SHP77 (cell line): Measurements from ENCODE around the gene GATB.

ENCODE experiments used
- DNase-seq, 2 experiments: peaks; one replicate each; lab custom pipeline; 2025; lab: John Stamatoyannopoulos, UW

GATB gene

DNA sequence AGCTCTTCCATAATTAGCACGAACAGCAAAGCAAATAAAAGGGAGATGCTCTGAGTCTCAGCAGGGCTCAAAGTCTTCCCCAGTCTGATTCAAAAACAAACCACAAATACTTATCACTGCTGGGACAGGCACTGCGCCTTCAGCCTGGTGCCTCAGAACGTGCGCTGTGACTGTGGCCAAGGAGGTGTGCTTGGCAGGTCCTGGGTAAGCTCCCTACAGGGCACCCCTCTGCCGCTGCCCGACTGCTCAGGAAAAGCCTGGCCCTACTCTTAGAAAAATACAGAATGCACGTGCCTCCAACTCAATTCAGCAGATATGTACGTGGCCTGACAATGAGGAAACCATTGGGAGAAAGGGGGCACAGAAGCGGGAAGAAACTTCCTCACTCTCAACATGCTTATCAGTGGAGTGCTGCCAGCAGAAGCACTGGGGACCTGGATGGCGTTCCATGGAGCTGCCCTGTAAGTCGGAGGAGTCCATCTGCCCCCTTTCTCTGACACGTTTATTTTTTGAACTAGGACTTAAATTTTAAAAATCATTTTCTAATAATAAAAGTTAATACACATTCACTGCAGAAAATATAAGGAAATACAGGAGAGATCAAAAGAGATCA lies 86.8 kb downstream of the GATB start:
- DNase-seq, result no peak

DNA sequence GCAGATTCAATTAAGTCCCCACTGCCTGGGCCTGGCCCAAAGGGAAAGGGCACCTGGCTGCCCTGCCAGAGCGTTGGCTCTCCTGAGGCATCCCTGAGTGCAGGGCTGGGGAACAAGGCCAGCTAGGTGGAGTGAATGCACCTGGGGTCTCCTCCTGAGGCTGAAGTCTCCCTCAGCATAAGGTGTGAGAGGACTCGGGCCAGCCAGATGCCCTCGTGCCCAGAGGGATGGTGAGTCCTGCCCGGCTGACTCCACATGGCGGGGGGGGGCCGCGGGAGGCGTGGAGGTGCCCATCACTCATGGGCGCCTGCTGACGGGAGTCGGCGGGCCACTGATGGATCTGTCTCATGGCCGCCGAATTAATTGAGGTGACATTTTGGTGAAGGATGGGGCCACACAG lies 87.8 kb downstream of the GATB start:
- no peak for DNase-seq

DNA sequence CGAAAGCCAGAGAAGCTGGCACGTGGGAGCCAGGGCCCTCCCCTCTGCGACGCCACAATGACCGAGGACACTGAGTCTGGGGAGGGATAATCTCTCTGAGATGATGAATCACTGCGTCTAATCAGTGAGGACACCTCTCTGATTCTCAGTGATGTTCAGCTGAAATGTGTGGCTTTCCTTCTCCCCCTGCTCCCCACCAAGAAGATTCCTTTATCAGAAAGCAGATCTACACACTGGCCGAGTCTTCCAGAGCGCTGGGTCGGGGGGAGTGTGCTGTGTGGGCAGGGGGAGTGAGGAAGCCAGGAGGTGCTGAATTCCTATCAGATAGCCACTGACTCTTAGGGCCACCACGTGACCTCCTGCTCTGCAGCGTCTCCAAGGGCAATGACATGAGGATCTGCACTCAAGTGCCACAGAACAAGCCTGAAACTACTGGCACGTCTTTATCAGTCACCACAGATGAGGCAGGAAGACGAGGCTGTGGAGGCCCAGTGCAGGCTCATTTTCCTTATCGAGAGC lies 89.2 kb downstream of the GATB start:
- DNase-seq, result no peak

DNA sequence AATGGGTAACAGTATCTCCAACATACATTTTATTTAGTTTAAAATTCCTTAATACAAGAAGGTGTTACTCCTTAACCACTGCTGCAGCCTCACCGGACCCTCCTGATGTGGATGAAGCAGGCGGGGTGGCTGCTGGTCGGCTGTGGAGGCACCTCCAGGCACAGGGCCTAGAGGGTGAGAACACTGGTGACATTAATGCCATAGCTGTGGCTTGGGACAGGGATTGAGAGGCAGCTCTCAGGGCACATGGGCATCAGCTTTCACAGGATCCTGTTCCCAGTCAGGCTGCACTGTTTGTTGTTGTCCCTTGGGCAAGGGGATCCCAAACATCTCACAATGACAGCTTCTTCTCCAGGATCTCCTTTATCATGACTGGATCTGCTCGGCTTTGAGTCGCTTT lies 90.0 kb downstream of the GATB start:
- no peak for DNase-seq

DNA sequence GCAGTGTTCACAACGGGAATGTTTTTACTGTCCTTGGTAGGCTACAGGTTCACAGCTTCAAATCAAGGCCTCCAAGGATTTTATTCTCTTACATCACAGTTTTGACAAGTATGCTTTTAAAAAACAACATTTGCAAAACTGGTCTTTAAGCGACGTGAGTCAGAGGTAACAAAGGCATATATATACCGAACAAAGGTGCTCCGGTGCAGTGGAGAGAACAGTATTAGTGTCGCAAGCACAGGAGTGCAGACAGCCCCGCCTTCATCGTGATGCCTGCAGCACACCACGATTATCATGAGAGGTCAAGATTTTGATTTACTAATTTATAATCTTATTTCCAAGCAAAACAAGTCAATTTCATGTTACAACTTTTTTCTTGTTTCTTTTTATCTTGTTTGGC lies 90.8 kb downstream of the GATB start:
- DNase-seq, result no peak

DNA sequence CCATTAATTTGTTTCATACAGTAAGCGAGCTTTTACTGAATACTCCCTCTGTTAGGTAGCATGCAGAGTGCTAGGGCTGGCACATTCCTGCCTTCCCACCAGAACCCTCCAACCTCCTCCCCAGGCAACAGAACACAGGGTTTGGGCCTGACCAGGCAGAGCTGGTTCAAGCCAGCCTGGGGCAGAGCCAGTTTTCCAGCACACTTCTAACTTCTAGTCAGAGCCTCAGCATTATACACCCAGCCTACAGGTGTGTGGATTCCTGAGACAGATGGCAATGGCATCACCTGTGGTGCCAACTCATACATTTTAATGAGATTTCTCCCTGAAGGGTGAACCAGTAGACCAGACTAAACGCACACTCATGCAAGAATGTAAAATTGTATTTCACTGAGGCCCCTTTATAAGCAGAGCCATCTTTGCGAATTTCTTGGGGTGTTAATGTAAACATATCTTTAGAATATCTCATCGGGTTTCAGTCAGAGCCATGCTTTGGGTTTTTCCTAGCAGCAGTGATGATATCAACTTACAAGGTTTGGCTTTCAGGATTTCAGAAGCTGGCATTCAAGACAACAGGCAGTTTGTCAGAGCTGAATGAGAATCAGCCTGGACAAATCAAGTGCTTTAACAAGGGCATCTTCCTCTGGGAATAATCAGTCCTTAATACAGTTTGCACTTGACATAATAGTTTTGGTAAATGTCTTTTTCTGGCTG lies 92.0 kb downstream of the GATB start:
- DNase-seq, result no peak

DNA sequence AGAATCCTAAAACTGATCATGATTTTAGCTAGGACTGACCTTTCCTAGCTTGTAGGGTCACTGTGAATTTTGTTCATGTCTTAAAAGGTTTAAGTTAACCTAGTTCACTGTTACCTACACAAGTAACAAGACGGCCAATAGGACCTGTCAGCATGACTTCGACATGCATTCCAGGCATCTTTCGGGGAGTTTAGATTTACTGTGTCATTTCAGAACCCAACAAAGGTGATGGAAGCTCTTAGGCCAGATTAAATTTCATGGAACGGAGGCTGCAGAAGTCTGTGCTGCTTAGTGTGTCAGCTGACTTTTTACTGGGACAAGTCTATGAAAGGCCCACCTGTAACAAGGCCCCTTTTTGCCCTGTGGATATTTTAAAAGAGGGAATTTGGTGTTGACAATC lies 93.1 kb downstream of the GATB start:
- no peak for DNase-seq

DNA sequence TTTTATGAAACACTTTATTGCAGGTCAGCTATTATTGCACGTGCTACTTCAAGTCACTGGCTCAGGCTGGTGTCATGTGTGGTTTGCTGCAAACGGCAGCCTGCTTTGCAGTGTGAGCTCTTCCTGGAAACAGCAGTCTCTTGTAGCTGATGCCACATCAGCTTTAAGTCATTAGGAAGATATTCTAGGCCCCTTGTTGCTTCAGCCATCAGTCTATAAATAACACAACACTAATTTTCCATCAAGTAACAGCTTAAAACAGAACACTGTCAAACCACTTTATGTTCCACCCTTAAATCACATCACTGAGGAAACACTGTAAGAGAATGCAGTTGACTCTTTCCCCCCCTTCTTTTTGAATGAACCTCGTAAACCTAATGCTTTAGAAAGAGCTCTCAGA lies 93.8 kb downstream of the GATB start:
- DNase-seq, result no peak

DNA sequence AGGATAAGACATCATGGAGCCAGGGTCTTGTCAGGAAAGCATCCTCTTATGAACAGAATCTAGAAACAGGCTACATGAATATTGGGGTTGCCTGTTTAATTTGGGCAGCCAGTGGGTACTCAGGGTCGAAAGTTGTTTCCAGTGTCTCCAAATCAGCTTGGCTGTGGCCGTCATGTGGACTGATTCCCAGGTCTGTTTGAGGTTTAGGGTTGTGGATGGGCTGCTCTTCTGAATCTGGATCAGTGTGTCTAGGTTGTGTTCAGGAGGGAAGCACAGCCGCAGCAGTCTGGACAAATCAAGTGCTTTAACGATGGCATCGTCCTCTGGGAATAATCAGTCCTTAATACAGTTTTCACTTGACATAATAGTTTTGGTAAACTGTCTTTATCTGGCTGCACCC lies 94.3 kb downstream of the GATB start:
- DNase-seq, result no peak

DNA sequence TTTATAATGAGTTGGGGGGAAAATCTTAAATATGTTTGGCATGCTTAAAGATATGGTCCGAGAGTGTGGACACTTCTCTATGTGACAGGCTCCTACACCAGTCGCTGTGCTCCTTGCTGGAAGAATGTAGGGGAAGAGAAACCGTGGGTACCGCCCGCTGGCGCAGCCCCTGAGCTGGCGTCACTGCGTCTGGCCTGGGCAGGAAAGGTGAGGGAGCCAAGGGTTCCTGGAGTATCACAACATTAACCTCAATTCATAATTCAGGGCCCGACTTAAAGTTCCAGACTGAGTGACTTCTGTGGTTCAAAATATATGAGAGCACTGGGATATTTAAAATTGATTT lies 95.1 kb downstream of the GATB start:
- no peak for DNase-seq

DNA sequence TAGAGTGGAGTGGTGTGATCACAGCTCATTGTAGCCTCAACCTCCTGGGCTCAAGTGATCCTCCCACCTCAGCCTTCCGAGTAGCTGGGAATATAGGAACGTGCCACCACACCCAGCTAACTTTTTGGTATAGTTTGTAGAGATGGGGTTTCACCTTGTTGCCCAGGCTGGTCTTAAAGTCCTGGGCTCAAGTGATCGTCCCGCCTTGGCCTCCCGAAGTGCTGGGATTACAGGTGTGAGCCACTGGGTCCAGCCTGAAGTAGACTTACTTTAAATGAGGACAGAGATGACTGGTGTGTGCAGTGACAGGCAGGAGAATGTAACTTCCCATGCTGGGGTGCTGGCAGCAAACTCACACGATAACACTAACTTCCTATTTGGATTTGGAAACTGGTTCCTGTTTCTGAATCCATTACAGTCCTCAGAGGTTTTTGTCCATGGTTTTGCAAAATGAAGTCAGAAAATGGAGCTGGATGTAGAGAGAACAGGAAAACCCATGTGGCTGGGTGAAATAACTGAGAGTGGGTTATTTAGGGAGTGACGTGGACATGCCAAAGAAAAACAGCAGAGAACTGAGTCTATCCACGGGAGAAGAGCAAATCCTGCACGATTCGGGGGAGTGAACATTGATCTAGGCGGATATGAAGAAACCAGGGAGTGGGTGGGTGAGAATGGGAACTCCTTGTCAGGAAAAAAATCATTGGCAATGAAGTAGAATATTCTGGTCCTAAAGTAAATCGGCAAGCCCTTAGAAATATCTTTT lies 95.6 kb downstream of the GATB start:
- DNase-seq, result no peak

DNA sequence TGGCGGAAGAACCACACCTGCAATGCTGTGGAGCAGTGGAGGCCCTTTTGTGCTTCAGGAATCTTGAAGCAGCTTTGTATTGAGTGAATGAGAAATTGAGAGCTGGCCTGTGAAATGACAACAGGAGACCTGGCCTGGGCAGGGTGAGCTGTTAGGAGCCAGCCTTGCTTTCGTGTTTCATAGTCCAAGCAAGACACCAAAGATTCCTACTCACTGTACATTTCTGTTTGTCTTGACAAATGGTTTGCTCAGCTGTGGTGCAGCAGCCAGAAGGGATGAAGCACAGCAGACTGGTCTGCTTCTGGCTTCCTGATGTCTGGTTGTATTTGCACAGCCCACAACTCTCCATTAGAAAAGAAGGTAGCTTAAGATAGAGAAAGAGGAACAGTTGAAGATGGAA lies 96.5 kb downstream of the GATB start:
- DNase-seq, result no peak

DNA sequence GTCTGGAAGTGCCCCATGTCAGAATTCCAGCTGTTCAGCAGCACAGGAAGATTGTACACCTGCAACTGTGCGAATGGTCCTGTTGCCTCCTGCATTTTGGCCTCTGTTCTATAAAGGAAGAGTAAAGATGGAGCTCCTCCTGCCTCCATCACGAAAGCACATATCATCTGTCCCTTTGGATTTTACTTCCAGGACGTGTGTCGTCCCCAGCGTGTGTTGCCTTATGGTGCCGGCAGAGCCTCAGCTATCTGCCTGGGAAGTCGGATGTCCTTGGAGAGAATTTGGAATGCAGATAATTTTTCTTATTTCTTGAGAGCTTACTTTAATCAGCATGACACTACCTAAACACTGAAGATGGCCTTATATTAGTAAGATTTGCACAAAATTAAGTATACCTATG lies 97.7 kb downstream of the GATB start:
- DNase-seq, result no peak

DNA sequence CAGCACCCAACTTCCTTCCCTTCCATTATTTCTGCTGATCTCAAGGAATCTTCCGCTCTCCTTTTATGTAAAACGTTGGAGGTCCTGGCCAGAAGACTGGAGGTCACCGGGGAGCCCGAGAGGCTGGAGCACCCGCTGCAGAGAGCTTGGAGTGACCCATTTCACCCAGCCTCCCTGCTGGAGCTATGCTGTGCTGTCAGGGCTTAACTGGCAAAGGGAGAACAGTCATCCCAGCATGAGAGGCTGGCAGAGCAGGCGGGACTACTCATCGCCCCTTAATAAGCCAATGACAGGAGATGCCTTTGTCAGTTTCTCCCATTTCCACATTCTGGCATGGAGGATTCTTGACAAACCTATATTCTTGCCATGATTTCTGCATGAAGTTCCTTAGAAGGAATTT lies 98.9 kb downstream of the GATB start:
- no peak for DNase-seq

DNA sequence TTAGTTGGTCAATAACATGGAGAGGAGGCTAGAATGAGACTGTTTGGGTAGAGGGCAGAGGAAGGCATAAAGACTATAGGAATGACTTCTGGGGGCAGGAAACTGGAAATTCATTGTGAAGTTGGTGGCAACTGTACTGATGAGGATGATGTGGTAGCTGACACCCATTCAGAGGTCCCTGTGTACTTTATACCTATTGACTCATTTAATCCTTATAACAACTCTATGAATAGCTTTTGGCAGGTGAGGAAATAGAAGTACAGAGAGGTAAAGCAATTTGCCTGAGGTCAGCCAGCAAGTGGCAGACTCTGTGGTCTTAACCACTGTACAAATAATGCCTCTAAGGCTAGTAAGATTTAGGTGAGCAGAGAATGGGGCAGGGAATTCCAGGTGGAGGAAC lies 100.1 kb downstream of the GATB start:
- no peak for DNase-seq

DNA sequence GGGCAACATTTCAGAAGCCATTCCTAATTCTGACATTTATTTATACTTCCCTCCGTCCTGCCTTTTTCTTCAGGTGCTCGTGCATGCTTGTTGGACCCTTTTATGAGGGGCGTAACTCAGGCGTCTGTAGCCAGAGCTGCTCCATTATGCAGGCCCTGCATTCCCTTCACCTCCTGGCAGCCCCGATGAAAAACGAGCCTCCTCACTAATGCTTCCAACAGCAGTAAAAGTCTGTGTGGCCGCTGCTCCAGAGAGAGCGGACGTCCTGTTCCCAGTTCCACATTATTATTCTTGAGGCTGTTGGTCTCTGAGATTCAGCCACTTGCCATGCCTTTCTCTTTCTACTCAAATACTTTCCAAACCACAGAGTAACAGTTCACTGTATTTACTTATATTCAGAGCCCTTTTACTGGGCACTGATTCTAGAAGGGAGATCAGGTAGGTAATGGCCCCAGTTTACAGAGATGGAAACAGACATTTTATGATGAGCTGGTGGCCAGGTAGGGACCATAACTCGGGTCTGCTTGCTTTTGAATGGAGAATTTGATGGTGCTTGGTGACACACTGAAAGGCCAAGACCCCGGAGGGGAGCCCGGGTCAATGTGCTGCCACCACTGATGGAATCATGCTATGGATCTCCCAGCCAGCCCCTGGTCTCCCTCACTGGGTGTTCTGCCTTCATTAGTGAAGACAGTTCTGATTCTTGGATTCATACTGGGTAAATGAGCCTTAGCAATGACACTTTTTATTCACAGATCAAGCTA lies 101.0 kb downstream of the GATB start:
- no peak for DNase-seq

DNA sequence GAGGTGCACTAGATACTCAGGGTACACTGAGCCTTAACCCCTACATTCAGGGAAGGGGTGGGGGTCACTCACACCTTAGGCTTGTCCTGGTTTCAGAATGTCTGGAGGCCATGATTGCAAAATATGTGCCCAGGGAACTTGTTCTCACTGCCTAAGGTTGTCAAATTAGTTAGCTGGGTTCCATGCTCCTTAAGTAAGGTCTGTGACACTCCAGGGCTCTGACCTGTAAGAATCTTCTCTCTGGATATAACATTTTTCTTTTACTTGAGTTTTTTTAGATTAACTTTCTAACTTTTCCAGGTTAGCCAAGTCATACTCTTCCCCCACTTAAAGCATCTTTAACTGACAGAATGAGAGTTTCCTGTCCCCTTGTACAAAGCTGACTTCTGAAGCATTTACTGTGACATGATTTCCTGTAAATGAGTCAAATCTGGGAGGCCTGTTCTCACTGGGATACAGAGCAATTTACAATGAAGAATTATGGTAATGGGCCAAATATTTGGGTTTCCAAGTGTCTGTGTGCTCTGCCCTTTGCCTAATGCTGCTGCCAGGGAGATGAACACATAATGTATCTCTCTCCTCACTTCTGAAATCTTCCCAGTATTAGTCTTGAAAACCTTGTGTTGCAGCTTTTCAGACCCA lies 101.7 kb downstream of the GATB start:
- no peak for DNase-seq

DNA sequence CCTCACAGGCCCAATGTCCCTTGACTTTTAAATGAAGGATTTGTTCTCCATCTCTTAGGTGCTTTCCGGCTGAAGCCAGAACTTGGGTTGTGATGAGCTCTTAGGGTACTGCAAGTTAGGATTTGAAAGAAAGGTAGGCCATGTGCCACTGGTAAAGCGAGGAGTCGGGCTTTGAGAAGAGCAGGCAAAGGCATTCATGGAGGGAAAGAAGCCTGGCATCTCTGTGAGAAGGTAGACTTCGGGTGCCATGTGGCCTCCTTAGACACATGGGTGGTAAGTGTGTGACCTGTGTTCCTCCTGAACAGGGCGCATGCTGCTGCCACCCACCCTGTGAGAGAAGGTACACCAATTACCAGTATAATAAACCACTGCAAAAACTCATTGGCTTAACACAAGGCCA lies 102.9 kb downstream of the GATB start:
- DNase-seq, result no peak

DNA sequence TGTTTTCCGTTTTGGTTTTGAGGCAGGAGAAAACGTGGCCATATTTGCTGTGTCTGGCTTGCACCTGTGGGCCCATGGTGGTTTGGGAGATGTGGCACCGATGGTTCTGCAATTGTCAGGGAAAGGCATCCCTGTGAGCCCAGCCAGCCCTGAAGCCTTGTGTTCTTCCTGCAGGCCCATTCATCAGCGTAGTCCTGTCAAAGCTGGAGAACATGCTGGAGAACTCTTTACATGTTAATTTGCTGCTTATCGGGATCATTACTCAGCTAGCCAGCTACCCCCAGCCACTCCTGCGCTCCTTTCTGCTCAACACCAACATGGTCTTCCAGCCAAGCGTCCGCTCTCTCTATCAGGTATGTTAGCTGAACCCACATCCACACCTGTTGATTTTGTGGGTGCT lies 104.7 kb downstream of the GATB start:
- DNase-seq, result no peak

DNA sequence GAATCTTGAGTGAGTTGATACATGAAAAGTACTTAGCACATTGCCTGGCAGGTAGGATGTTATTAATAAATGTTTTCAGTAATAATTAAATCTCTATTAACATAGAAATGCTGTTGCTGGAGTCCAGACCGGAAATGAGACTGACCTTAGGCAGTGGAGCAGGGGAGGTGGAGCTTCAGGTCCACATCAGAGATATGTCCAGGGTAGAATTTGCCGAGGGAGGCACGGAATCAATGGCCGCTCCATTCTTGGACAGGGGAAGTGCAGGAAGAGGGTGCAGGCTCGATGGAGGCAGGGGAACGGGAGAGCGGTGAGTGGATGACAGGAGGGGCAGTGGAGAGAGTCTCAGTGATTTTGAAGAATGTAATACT lies 107.3 kb downstream of the GATB start:
- no peak for DNase-seq

DNA sequence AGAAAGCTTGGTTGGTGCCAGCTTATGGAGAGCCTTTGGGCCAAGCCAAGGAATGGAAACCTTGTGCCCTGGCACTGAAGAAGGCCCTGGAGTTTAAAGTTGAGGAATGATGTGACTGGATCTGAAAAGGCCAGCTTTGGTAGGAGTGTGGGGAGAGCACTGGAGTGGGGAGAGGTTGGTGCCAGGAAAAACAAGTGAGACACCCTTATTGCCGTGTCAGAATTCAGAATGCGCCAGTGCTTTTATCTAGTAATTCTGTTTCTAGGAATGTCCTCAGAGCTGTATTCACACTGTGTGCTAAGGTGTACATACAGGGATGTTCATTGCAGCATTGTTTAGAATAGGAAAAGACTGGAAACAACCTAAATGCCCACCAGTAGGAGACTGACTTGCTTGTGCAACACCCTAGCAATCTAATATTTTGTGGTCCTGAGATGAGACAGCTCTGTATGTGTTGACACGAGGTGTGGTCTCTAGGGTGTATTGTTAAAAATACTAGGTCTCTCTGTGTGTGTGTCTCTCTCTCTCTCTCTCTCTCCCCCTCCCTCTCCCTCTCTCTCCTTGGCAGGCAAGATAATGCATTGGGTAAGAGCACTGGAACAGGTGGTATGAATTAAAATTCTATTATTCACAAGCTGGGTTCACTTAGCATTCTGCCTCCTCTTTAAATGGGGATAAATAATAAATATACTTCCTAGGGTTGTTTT lies 107.8 kb downstream of the GATB start:
- DNase-seq, result no peak

DNA sequence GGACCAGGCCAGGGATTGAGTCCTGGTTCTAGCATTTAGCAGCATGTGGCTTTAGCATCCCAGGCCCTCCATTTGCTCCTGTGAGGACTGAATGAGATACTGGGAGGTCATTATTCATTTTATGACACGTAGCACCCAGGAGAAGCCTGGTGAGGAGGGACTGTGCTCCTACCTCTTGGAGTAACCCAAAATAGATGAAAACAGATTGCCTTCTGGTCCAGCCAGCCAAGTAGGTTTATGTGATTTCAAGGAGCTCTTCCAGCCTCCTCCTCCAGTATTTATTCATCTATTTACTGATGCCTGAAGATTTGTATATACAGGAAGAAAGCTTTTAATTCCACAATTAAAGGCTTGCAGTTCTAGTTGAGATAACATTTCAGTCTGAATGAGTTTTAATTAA lies 109.3 kb downstream of the GATB start:
- DNase-seq, result no peak
